Measurements from ENCODE around the gene DLGAP1. TPM values are rescaled to one million over a fixed set of nuclear protein-coding genes. Genes with fewer than 3 reads are reported as not detected.

DLGAP1 gene
- total and polyA plus RNA-seq, 2 of the 13 experiments (the other 11 are each of a cell fraction or from before 2014, with no cell fraction given): 0.01 TPM; not detected in 1

DNA sequence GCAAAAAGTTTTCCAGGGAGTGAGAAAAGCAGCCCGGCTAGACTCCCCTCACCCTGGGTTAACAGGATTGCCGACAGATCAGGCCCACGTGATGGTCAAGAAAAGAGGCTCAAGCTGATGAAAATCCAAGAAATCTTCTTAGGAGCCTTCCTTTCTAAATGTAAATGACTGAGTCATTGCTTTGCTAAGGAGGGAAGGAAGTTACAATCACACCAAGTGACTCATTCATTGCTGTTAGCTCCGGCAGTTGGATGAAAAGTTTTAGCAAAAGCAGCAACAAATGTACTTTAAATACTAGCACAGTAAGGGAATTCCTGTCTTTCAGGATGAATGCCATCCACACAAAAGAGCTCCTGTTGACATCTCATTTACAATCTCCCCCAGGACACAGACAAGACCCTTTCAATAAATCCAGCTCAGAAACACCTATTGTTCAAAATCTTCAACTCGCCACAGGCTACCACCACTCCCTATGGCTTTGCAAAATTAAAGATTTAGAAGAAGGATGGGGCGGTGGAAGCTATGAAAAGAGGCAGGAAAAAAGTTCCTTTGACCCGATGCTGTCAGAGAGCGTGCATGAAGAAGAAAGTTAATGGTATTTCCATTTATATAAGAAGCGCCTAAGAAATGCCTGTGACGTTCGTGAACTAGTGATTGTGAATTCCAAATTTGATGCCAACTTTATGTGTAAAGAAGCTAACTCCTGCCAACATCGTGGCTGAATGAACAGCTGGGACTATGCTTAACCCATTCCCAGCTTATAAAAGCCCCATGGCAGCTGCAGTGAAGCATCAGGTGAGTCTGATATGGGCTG is 851.5 kb downstream of the DLGAP1 start (continued):
- TF ChIP-seq BRF2 (CRISPR knock-in tag; IDR thresholded peaks at IDR 0.05) (no peak), BHLHE40 (IDR thresholded peaks at IDR 0.05; ENCODE audit: low read length) (no peak), ZNF343 (CRISPR knock-in tag; IDR thresholded peaks at IDR 0.05) (no peak), ZNF484 (CRISPR knock-in tag; IDR thresholded peaks at IDR 0.05; ENCODE audit: borderline replicate concordance, low read depth) (no peak), KLF13 (CRISPR knock-in tag; IDR thresholded peaks at IDR 0.05) (no peak), TRIM24 (CRISPR knock-in tag; IDR thresholded peaks at IDR 0.05) (no peak), ELF3 (CRISPR knock-in tag; IDR thresholded peaks at IDR 0.05) (no peak), TBP (CRISPR knock-in tag; IDR thresholded peaks at IDR 0.05) (no peak), KAT2B (IDR thresholded peaks at IDR 0.05; ENCODE audit: borderline replicate concordance, low read depth, low read length) (no peak), RBFOX2 (IDR thresholded peaks at IDR 0.05; ENCODE audit: low read depth, low read length) (peak; percentile 76), FOSL2 (CRISPR knock-in tag; IDR thresholded peaks at IDR 0.05) (peak; percentile 92), SMYD3 (CRISPR knock-in tag; IDR thresholded peaks at IDR 0.05) (no peak), ZNF841 (CRISPR knock-in tag; IDR thresholded peaks at IDR 0.05; ENCODE audit: borderline replicate concordance) (no peak), RFXANK (CRISPR knock-in tag; IDR thresholded peaks at IDR 0.05) (no peak), ZNF569 (CRISPR knock-in tag; IDR thresholded peaks at IDR 0.05; ENCODE audit: borderline replicate concordance) (no peak), SP4 (CRISPR knock-in tag; IDR thresholded peaks at IDR 0.05) (no peak), ZFX (CRISPR knock-in tag; IDR thresholded peaks at IDR 0.05; ENCODE audit: low read depth) (no peak), ZBTB44 (CRISPR knock-in tag; IDR thresholded peaks at IDR 0.05) (no peak), ZNF614 (CRISPR knock-in tag; IDR thresholded peaks at IDR 0.05; ENCODE audit: borderline replicate concordance) (0 out of 2 replicates have a peak, but pooled peaks have one; percentile 12), GATAD1 (CRISPR knock-in tag; IDR thresholded peaks at IDR 0.05) (no peak), RFXAP (CRISPR knock-in tag; IDR thresholded peaks at IDR 0.05; ENCODE audit: borderline replicate concordance) (no peak), CENPT (CRISPR knock-in tag; IDR thresholded peaks at IDR 0.05; ENCODE audit: low read depth) (no peak), ELF4 (CRISPR knock-in tag; IDR thresholded peaks at IDR 0.05; ENCODE audit: borderline replicate concordance) (no peak), ZNF546 (CRISPR knock-in tag; conservative IDR thresholded peaks at IDR 0.05) (no peak), DNMT1 (CRISPR knock-in tag; IDR thresholded peaks at IDR 0.05) (no peak), SCMH1 (CRISPR knock-in tag; IDR thresholded peaks at IDR 0.05; ENCODE audit: borderline replicate concordance) (no peak)
- TF ChIP-seq, protein P1, sequence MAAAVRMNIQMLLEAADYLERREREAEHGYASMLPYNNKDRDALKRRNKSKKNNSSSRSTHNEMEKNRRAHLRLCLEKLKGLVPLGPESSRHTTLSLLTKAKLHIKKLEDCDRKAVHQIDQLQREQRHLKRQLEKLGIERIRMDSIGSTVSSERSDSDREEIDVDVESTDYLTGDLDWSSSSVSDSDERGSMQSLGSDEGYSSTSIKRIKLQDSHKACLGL (CRISPR knock-in tag; IDR thresholded peaks at IDR 0.05): no peak
- TF ChIP-seq, protein P2, sequence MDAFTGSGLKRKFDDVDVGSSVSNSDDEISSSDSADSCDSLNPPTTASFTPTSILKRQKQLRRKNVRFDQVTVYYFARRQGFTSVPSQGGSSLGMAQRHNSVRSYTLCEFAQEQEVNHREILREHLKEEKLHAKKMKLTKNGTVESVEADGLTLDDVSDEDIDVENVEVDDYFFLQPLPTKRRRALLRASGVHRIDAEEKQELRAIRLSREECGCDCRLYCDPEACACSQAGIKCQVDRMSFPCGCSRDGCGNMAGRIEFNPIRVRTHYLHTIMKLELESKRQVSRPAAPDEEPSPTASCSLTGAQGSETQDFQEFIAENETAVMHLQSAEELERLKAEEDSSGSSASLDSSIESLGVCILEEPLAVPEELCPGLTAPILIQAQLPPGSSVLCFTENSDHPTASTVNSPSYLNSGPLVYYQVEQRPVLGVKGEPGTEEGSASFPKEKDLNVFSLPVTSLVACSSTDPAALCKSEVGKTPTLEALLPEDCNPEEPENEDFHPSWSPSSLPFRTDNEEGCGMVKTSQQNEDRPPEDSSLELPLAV (CRISPR knock-in tag; conservative IDR thresholded peaks at IDR 0.05; ENCODE audit: low read depth): no peak

All from HepG2 (cell line).